ENCODE measurements around the gene PKD1L1. TPM values are rescaled to one million over a fixed set of nuclear protein-coding genes. Genes with fewer than 3 reads are reported as not detected.

The PKD1L1 gene
- total RNA-seq, 4 donors from 2014 or later: 0.12 to 1.3 (median 0.45) TPM

GRCh38 chr7:47725031-47725780 lies 223.1 kb downstream of the PKD1L1 start:
- H3K27ac ChIP-seq: no peak overlapping the region
- no peak overlapping the region for H3K4me3 ChIP-seq
- WGBS, 2 donors (ENCODE audit: low coverage in 1 of 2): 78 to 92% methylated on average over 4 of the region's 4 CpGs
- no peaks in the 10 kb centered on the region for H3K9me3 ChIP-seq
- no peak for TF ChIP-seq POLR2A (IDR thresholded peaks at IDR 0.05)
- TF ChIP-seq EP300 (IDR thresholded peaks at IDR 0.05): no peak
- no peak for ATAC-seq
- H3K27me3 ChIP-seq: no peaks in the 10 kb centered on the region
- H3K36me3 ChIP-seq: no peaks in the 10 kb centered on the region
- peaks cover 0 to 10% (median 7%) of the 10 kb centered on the region in 3 donors for H3K4me1 ChIP-seq

Other genes with a start within 250 kb of the PKD1L1 start
- 10 to 100 TPM; 13.7 to 32.7 (median 19.7) TPM for gene HUS1, start 31.1 kb upstream of the PKD1L1 start, total RNA-seq
- not detected for gene SUN3, start 80.6 kb upstream of the PKD1L1 start, total RNA-seq
- not detected for gene C7orf57, start 87.1 kb upstream of the PKD1L1 start, total RNA-seq
- 10 to 100 TPM in 3 of 4 donors, 1 to 10 TPM in 1; 6.1 to 27.6 (median 12.0) TPM for gene UPP1, start 140.8 kb upstream of the PKD1L1 start, total RNA-seq
- gene ABCA13, start 223.0 kb upstream of the PKD1L1 start, total RNA-seq: under 1 TPM in 3 of 4 donors, not detected in 1; under 0.01 to 0.54 (median 0.04) TPM

Data from gastroesophageal sphincter (tissue), 4 donors.